Pancreas (tissue), 10 donors: ENCODE measurements around the gene TPRX2. TPM values are rescaled to one million over a fixed set of nuclear protein-coding genes. Genes with fewer than 3 reads are reported as not detected.

Experiments
- ATAC-seq, 4 donors: fragments of 200-7000 bp; cut with Tn5 transposase; one replicate each; pipeline versions ENCODE4 v1.8.0 to v1.9.1; 2020; ENCODE audit warnings: mild to moderate bottlenecking in 4 of 4, moderate library complexity in 4 of 4
- DNase-seq, 6 donors: peaks; one replicate each; pipeline ENCODE4 v3.0.0-alpha.2; 2020
- FAIRE-seq: peaks from 2 replicates; lab custom pipeline; 2012; peaks lifted over from hg19 to GRCh38; lab: Jason Lieb, UNC
- H3K27ac ChIP-seq, 4 donors: fragments of 200-600 bp; sonication (generic); 1 replicate in 3 of 4; 2 replicates in 1 of 4; pipeline versions ENCODE4 v1.5.0 to v1.8.0; 2020
- H3K27me3 ChIP-seq, 4 donors: fragments of 200-600 bp; one replicate each; pipeline ENCODE4 v1.8.0; 2021
- H3K36me3 ChIP-seq, 3 donors: fragments of 200-600 bp; sonication (generic) in 1 of 3; one replicate each; pipeline versions ENCODE4 v1.5.0 to v1.8.0; 2020 to 2021
- H3K4me1 ChIP-seq, 3 donors: fragments of 200-600 bp; one replicate each; pipeline ENCODE4 v1.8.0; 2021
- H3K4me3 ChIP-seq, 4 donors: fragments of 200-600 bp; sonication (generic) in 2 of 4; one replicate each; pipeline versions ENCODE4 v1.5.0 to v1.8.0; 2020 to 2021
- H3K9me3 ChIP-seq, 4 donors: fragments of 200-600 bp; one replicate each; pipeline ENCODE4 v1.8.0; 2021
- CTCF ChIP-seq, 4 donors: fragments of 200-600 bp; sonication (generic) in 3 of 4; IDR thresholded peaks; one replicate each; pipeline versions ENCODE4 v1.5.0 to v1.8.0; 2021; ENCODE audit warnings: antibody characterized with exemption in 4 of 4
- WGBS, 2 donors: extraction: QIAGEN DNeasy Blood & Tissue Kit; methylation state at CpG; one replicate each; pipeline ENCODE4 v1.1.7; 2013; 5-methylcytosine and 5-hydroxymethylcytosine counted together
- intact Hi-C, 3 donors: fragments of 100-400 bp; cut with DNase I; formaldehyde crosslinking; loops; one replicate each; pipeline versions ENCODE4 v1.11.1 to v1.14.2; 2022
- polyA plus RNA-seq, 2 donors: library from polyadenylated mRNA; stranded (reverse); fragments of 200-250 nt; gene quantifications; one replicate each; pipeline ENCODE4 v1.2.3, GENCODE V29; 2013
- total RNA-seq, 6 donors: library from RNA; stranded (reverse); fragmentation: NEBNext Ultra II Directional in 4 of 6; extraction: Animal tissue kit (Norgen Biotek cat#: 25700) in 4 of 6; gene quantifications; one replicate each; pipeline versions ENCODE4 v1.2.1 to v1.2.4, GENCODE V29; 2021 to 2023
- donor health status: healthy with polysubstance abuse.
- donor health status: DM: no; HTN: no; CAD: no; lungs with moderate emphysema.
- donor health status: DM: no; HTN: no; CAD: no.
- donor health status: control.
- donor health status: control.
- donor health status: Bipolar disorder and iron deficiency.
- donor health status: DM: yes; HTN: yes; CAD: no.
- donor health status: DM: no; HTN: no; CAD: no.
- donor health status: DM: no; HTN: no; CAD: no.
- donor health status: DM: yes; HTN: yes; CAD: no.

TPRX2 gene
- total and polyA plus RNA-seq, 8 donors = not detected

GRCh38 chr19:47891622-47891922 is 32.5 kb downstream of the TPRX2 start:
- Histone ChIP-seq H3K27me3 (no peaks in the 10 kb centered on the region), H3K4me3 (no peak overlapping the region), H3K4me1 (no peaks in the 10 kb centered on the region), H3K9me3 (no peaks in the 10 kb centered on the region), H3K36me3 (no peaks in the 10 kb centered on the region), H3K27ac (peak overlapping the region in 1 of 4 donors; percentile 20)
- FAIRE-seq (no peak), ATAC-seq (no peak), DNase-seq (peak in 1 of 6 donors; percentile 21)
- 48 to 65% methylated on average over 2 of the region's 2 CpGs for WGBS, 2 donors
- intact Hi-C loops = no loop called here
- no peak for TF ChIP-seq CTCF (IDR thresholded peaks at IDR 0.05)

- Histone ChIP-seq H3K36me3 (no peaks in the 10 kb centered on the region), H3K9me3 (no peaks in the 10 kb centered on the region), H3K4me3 (no peak overlapping the region), H3K4me1 (no peaks in the 10 kb centered on the region), H3K27me3 (no peaks in the 10 kb centered on the region), H3K27ac (peak overlapping the region in 1 of 4 donors; percentile 41)
- TF ChIP-seq CTCF (IDR thresholded peaks at IDR 0.05) = no peak
- peak in 2 of 6 donors; percentile 5 to 55 for DNase-seq
- ATAC-seq = peak; percentile 16 to 94 (median 66)
- intact Hi-C loops = no loop called here
- FAIRE-seq = no peak
- WGBS, 2 donors = 27 to 35% methylated on average over 7 of the region's 7 CpGs
These were observed 33.1 kb downstream of the TPRX2 start for GRCh38 chr19:47891923-47892666.

- Histone ChIP-seq H3K36me3 (no peaks in the 10 kb centered on the region), H3K27ac (no peak overlapping the region), H3K4me1 (no peaks in the 10 kb centered on the region), H3K9me3 (no peaks in the 10 kb centered on the region), H3K4me3 (no peak overlapping the region), H3K27me3 (no peaks in the 10 kb centered on the region)
- DNase-seq (no peak), FAIRE-seq (no peak), ATAC-seq (no peak)
- intact Hi-C loops = no loop called here
- 90 to 94% methylated on average over 5 of the region's 5 CpGs for WGBS, 2 donors
- no peak for TF ChIP-seq CTCF (IDR thresholded peaks at IDR 0.05)
These were observed 36.2 kb downstream of the TPRX2 start for GRCh38 chr19:47895165-47895782.

GRCh38 chr19:47896019-47896418 is 37.0 kb downstream of the TPRX2 start:
- no peaks in the 10 kb centered on the region for H3K36me3 ChIP-seq
- H3K4me1 ChIP-seq = no peaks in the 10 kb centered on the region
- TF ChIP-seq CTCF (IDR thresholded peaks at IDR 0.05) = no peak
- intact Hi-C loops = no loop called here
- no peak overlapping the region for H3K27ac ChIP-seq
- H3K4me3 ChIP-seq = no peak overlapping the region
- no peaks in the 10 kb centered on the region for H3K27me3 ChIP-seq
- DNase-seq = no peak
- ATAC-seq = no peak
- no peak for FAIRE-seq
- WGBS, 2 donors = 89 to 94% methylated on average over 4 of the region's 4 CpGs
- H3K9me3 ChIP-seq = no peaks in the 10 kb centered on the region

GRCh38 chr19:47896773-47897172 is 37.7 kb downstream of the TPRX2 start:
- H3K27me3 ChIP-seq = no peaks in the 10 kb centered on the region
- 74 to 77% methylated on average over 5 of the region's 5 CpGs for WGBS, 2 donors
- H3K27ac ChIP-seq = no peak overlapping the region
- DNase-seq = no peak
- intact Hi-C loops = no loop called here
- H3K4me1 ChIP-seq = no peaks in the 10 kb centered on the region
- no peak for TF ChIP-seq CTCF (IDR thresholded peaks at IDR 0.05)
- no peaks in the 10 kb centered on the region for H3K36me3 ChIP-seq
- H3K4me3 ChIP-seq = no peak overlapping the region
- FAIRE-seq = no peak
- no peaks in the 10 kb centered on the region for H3K9me3 ChIP-seq
- ATAC-seq = no peak
